ENCODE results near the gene EWSR1. TPM values are rescaled to one million over a fixed set of nuclear protein-coding genes. Genes with fewer than 3 reads are reported as not detected.

EWSR1 gene
- total and polyA plus RNA-seq, 2 experiments from 2014 or later = 391 to 427 TPM

GRCh38 chr22:29335656-29336055 is 67.6 kb downstream of the EWSR1 start (continued):
- TF ChIP-seq, protein P1, sequence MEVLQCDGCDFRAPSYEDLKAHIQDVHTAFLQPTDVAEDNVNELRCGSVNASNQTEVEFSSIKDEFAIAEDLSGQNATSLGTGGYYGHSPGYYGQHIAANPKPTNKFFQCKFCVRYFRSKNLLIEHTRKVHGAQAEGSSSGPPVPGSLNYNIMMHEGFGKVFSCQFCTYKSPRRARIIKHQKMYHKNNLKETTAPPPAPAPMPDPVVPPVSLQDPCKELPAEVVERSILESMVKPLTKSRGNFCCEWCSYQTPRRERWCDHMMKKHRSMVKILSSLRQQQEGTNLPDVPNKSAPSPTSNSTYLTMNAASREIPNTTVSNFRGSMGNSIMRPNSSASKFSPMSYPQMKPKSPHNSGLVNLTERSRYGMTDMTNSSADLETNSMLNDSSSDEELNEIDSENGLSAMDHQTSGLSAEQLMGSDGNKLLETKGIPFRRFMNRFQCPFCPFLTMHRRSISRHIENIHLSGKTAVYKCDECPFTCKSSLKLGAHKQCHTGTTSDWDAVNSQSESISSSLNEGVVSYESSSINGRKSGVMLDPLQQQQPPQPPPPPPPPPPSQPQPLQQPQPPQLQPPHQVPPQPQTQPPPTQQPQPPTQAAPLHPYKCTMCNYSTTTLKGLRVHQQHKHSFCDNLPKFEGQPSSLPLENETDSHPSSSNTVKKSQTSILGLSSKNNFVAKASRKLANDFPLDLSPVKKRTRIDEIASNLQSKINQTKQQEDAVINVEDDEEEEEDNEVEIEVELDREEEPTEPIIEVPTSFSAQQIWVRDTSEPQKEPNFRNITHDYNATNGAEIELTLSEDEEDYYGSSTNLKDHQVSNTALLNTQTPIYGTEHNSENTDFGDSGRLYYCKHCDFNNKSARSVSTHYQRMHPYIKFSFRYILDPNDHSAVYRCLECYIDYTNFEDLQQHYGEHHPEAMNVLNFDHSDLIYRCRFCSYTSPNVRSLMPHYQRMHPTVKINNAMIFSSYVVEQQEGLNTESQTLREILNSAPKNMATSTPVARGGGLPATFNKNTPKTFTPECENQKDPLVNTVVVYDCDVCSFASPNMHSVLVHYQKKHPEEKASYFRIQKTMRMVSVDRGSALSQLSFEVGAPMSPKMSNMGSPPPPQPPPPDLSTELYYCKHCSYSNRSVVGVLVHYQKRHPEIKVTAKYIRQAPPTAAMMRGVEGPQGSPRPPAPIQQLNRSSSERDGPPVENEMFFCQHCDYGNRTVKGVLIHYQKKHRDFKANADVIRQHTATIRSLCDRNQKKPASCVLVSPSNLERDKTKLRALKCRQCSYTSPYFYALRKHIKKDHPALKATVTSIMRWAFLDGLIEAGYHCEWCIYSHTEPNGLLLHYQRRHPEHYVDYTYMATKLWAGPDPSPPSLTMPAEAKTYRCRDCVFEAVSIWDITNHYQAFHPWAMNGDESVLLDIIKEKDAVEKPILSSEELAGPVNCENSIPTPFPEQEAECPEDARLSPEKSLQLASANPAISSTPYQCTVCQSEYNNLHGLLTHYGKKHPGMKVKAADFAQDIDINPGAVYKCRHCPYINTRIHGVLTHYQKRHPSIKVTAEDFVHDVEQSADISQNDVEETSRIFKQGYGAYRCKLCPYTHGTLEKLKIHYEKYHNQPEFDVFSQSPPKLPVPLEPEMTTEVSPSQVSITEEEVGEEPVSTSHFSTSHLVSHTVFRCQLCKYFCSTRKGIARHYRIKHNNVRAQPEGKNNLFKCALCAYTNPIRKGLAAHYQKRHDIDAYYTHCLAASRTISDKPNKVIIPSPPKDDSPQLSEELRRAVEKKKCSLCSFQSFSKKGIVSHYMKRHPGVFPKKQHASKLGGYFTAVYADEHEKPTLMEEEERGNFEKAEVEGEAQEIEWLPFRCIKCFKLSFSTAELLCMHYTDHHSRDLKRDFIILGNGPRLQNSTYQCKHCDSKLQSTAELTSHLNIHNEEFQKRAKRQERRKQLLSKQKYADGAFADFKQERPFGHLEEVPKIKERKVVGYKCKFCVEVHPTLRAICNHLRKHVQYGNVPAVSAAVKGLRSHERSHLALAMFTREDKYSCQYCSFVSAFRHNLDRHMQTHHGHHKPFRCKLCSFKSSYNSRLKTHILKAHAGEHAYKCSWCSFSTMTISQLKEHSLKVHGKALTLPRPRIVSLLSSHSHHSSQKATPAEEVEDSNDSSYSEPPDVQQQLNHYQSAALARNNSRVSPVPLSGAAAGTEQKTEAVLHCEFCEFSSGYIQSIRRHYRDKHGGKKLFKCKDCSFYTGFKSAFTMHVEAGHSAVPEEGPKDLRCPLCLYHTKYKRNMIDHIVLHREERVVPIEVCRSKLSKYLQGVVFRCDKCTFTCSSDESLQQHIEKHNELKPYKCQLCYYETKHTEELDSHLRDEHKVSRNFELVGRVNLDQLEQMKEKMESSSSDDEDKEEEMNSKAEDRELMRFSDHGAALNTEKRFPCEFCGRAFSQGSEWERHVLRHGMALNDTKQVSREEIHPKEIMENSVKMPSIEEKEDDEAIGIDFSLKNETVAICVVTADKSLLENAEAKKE (CRISPR knock-in tag; IDR thresholded peaks at IDR 0.05) = no peak
- TF ChIP-seq CREB1 (CRISPR knock-in tag; IDR thresholded peaks at IDR 0.05; ENCODE audit: low read depth) = no peak

DNA sequence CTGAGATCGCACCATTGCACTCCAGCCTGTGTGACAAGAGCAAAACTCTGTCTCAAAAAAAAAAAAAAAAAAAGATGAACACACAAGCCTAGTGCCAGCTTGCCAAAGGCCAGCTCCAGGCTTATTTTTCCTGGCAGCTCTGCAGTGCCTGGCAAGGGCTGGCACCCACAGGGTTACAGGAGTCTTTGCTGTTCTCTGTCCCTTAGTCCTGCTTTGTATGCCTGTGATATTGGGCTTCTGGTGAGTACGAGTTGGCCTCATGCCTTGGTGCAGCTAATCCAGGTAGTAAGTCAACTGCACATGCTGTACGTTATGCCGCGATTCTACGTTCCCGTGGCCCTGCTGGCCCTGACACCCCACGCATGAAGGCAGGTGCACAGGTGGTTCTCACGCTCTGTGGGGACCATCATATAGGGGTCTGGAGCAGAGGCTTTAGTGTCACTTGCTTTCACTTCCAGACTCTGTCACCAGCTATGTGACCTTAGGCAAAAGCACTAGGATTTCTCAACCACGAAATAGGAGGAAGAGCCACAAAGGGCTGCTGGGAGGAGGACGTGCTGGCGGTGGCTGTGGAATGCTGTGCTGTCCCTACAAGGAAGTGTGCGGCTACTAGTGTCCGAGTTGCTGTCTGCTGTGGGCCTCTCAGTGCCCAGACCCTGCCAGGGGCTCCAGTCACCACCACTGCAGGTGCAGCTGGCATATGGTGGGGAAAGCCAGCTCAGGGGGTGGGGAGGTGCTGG is 68.9 kb downstream of the EWSR1 start:
- H3F3A ChIP-seq (replicated peaks; ENCODE audit: low read depth) = no peaks in the 10 kb centered on the region
- no peaks in the 10 kb centered on the region for H3K4me1 Mint-ChIP-seq
- H3K27me3 Mint-ChIP-seq (ENCODE audit: insufficient read depth, low read depth, poor library complexity) = peaks cover 7% of the 10 kb centered on the region
- H4K20me1 ChIP-seq (replicated peaks; ENCODE audit: insufficient read depth) = no peaks in the 10 kb centered on the region; the same call in 1 of the 2 replicates
- H3K9me3 Mint-ChIP-seq = no peaks in the 10 kb centered on the region
- no peak overlapping the region for H3K4me3 ChIP-seq
- H3K36me3 Mint-ChIP-seq (ENCODE audit: low read depth) = peaks cover 37% of the 10 kb centered on the region
- no peak overlapping the region for H3K4me2 ChIP-seq
- DNase-seq (ENCODE audit: low spot score) (no peak), ATAC-seq (no peak)
- H3K36me3 ChIP-seq (ENCODE audit: insufficient read depth) = peaks cover 8% of the 10 kb centered on the region; the same call in 1 of the 2 replicates
- no peak overlapping the region for H3K27ac Mint-ChIP-seq
- H3K4me3 Mint-ChIP-seq = no peak overlapping the region
- no peaks in the 10 kb centered on the region for H3K79me2 ChIP-seq (replicated peaks; ENCODE audit: insufficient read depth)
- H3K4me1 ChIP-seq (ENCODE audit: insufficient read depth) = no peaks in the 10 kb centered on the region
- no peak overlapping the region for H2AFZ ChIP-seq
- H3K9me2 ChIP-seq (ENCODE audit: insufficient read depth) = no peaks in the 10 kb centered on the region
- no peak overlapping the region for H3K27ac ChIP-seq (ENCODE audit: low read depth)
- H3K27me3 ChIP-seq (ENCODE audit: insufficient read depth) = no peaks in the 10 kb centered on the region
- TF ChIP-seq, protein P2, sequence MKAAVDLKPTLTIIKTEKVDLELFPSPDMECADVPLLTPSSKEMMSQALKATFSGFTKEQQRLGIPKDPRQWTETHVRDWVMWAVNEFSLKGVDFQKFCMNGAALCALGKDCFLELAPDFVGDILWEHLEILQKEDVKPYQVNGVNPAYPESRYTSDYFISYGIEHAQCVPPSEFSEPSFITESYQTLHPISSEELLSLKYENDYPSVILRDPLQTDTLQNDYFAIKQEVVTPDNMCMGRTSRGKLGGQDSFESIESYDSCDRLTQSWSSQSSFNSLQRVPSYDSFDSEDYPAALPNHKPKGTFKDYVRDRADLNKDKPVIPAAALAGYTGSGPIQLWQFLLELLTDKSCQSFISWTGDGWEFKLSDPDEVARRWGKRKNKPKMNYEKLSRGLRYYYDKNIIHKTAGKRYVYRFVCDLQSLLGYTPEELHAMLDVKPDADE (IDR thresholded peaks at IDR 0.05) = no peak
- TF ChIP-seq, protein P1 (CRISPR knock-in tag; IDR thresholded peaks at IDR 0.05) = no peak
- no peak for TF ChIP-seq CTCF (conservative IDR thresholded peaks at IDR 0.05; ENCODE audit: low read depth in 2 of 2)
- TF ChIP-seq JUNB (IDR thresholded peaks at IDR 0.05; ENCODE audit: unreplicated experiment) = no peak

Measured in GM23338 (cell line).